H1 (cell line): Measurements from ENCODE around the gene PDE4B. TPM values are rescaled to one million over a fixed set of nuclear protein-coding genes. Genes with fewer than 3 reads are reported as not detected.

ENCODE experiments used
- CTCF ChIA-PET: fragments of 300-600 bp; sonication (Branson Sonifier 250); formaldehyde crosslinking; loops from one replicate; lab custom pipeline; 2021; ENCODE audit not compliant: partially characterized antibody; lab: Charles Lee
- POLR2A ChIA-PET: fragments of 300-600 bp; sonication (Branson Sonifier 250); formaldehyde crosslinking; loops from one replicate; lab custom pipeline; 2021; ENCODE audit warnings: inconsistent platforms; ENCODE audit not compliant: partially characterized antibody; lab: Charles Lee
- DNase-seq, 2 experiments: peaks; one replicate each; pipeline versions ENCODE4 v3.0.0 to v3.0.0-alpha.2; 2010 to 2022; ENCODE audit warnings: low spot score in 2 of 2, low read depth in 1 of 2, mixed read lengths in 1 of 2
- FAIRE-seq: peaks from 2 replicates; lab custom pipeline; 2011; peaks lifted over from hg19 to GRCh38; lab: Jason Lieb, UNC
- H2AFZ ChIP-seq: 2 replicates; pipeline ENCODE4 v1.8.1; 2012; ENCODE audit warnings: low read length, inconsistent platforms
- H2AK5ac ChIP-seq: 2 replicates; pipeline ENCODE4 v1.6.1; 2013; ENCODE audit warnings: low read depth, low read length
- H2BK120ac ChIP-seq: replicated peaks from 2 replicates; pipeline ENCODE3; 2013; ENCODE audit warnings: low read depth, low read length, inconsistent platforms
- H2BK12ac ChIP-seq: 2 replicates; pipeline ENCODE4 v1.6.1; 2013; ENCODE audit warnings: low read depth, low read length
- H2BK15ac ChIP-seq: 2 replicates; pipeline ENCODE4 v1.6.1; 2013; ENCODE audit warnings: low read length
- H2BK20ac ChIP-seq: 2 replicates; pipeline ENCODE4 v1.6.1; 2013; ENCODE audit warnings: low read length
- H2BK5ac ChIP-seq: 2 replicates; pipeline ENCODE4 v1.6.1; 2013; ENCODE audit warnings: low read depth, low read length
- H3K14ac ChIP-seq: 2 replicates; pipeline ENCODE4 v1.6.1; 2013; ENCODE audit warnings: inconsistent platforms; ENCODE audit not compliant: insufficient read length
- H3K18ac ChIP-seq: 2 replicates; pipeline ENCODE4 v1.6.1; 2013; ENCODE audit warnings: low read length; ENCODE audit errors: extremely low read depth
- H3K23ac ChIP-seq: 2 replicates; pipeline ENCODE4 v1.6.1; 2013; ENCODE audit warnings: inconsistent platforms; ENCODE audit not compliant: insufficient read length
- H3K23me2 ChIP-seq: 2 replicates; pipeline ENCODE4 v1.6.1; 2013; ENCODE audit warnings: low read depth, low read length
- H3K27ac ChIP-seq: 2 replicates; pipeline ENCODE4 v1.6.1; 2011; ENCODE audit warnings: low read depth, low read length, inconsistent platforms
- H3K27me3 ChIP-seq, 4 experiments: replicated peaks in 1 of 4; 1 replicate in 1 of 4; 2 replicates in 3 of 4; pipeline versions ENCODE4 v1.6.1 to v1.8.1; 2011 to 2013; ENCODE audit warnings: low read length in 3 of 4, mild to moderate bottlenecking in 3 of 4, inconsistent platforms in 2 of 4, mixed read lengths in 2 of 4, moderate library complexity in 1 of 4; ENCODE audit not compliant: control insufficient read depth in 3 of 4, insufficient read depth in 3 of 4; ENCODE audit errors: extremely low read depth in 1 of 4
- H3K36me3 ChIP-seq, 4 experiments: 2 replicates each; pipeline versions ENCODE4 v1.6.1 to v1.8.1; 2011 to 2013; ENCODE audit warnings: mild to moderate bottlenecking in 4 of 4, low read length in 3 of 4, moderate library complexity in 2 of 4, control low read depth in 1 of 4, inconsistent platforms in 1 of 4; ENCODE audit not compliant: insufficient read depth in 4 of 4, control insufficient read depth in 2 of 4
- H3K4ac ChIP-seq: replicated peaks from 2 replicates; pipeline ENCODE3; 2013; ENCODE audit warnings: low read length, low read depth, mixed read lengths, inconsistent platforms; ENCODE audit not compliant: insufficient read length
- H3K4me1 ChIP-seq, 4 experiments: replicated peaks in 1 of 4; 1 replicate in 1 of 4; 2 replicates in 3 of 4; pipeline versions ENCODE4 v1.6.1 to v1.8.1; 2011 to 2013; ENCODE audit warnings: low read length in 3 of 4, inconsistent platforms in 2 of 4, mixed read lengths in 1 of 4; ENCODE audit not compliant: insufficient read depth in 4 of 4, control insufficient read depth in 3 of 4
- H3K4me2 ChIP-seq, 2 experiments: 2 replicates each; pipeline versions ENCODE4 v1.6.1 to v1.8.1; 2011 to 2013; ENCODE audit warnings: low read depth in 2 of 2, low read length in 2 of 2, control low read depth in 1 of 2, inconsistent platforms in 1 of 2, mild to moderate bottlenecking in 1 of 2; ENCODE audit not compliant: insufficient read depth in 1 of 2
- H3K4me3 ChIP-seq, 4 experiments: fragments of 200-600, 300-600 bp in 1 of 4; sonication (generic), shearing (Covaris generic), sonication (Bioruptor Twin) in 1 of 4; 2 replicates each; pipeline versions ENCODE4 v1.5.1 to v1.8.1; 2011 to 2016; ENCODE audit warnings: low read length in 4 of 4, low read depth in 3 of 4, control low read depth in 2 of 4, inconsistent platforms in 2 of 4, mild to moderate bottlenecking in 2 of 4, mixed read lengths in 1 of 4, moderate library complexity in 1 of 4; ENCODE audit not compliant: insufficient read depth in 2 of 4; ENCODE audit errors: extremely low read depth in 1 of 4
- H3K56ac ChIP-seq: replicated peaks from 2 replicates; pipeline ENCODE3; 2013; ENCODE audit warnings: low read depth, mild to moderate bottlenecking, mixed read lengths, low read length, inconsistent platforms; ENCODE audit not compliant: insufficient read length
- H3K79me1 ChIP-seq: 2 replicates; pipeline ENCODE4 v1.6.1; 2013; ENCODE audit warnings: low read depth, low read length, control low read depth
- H3K79me2 ChIP-seq, 2 experiments: 2 replicates each; pipeline versions ENCODE4 v1.6.1 to v1.8.1; 2012 to 2013; ENCODE audit warnings: low read length in 2 of 2, mild to moderate bottlenecking in 2 of 2, inconsistent platforms in 1 of 2; ENCODE audit not compliant: insufficient read depth in 2 of 2, control insufficient read depth in 1 of 2
- H3K9ac ChIP-seq, 4 experiments: replicated peaks in 1 of 4; 1 replicate in 1 of 4; 2 replicates in 3 of 4; pipeline versions ENCODE4 v1.6.1 to v1.8.1; 2011 to 2013; ENCODE audit warnings: low read depth in 3 of 4, low read length in 3 of 4, control low read depth in 2 of 4, mild to moderate bottlenecking in 2 of 4, moderate library complexity in 2 of 4, inconsistent platforms in 1 of 4; ENCODE audit errors: extremely low read depth in 1 of 4
- H3K9me3 ChIP-seq, 2 experiments: 2 replicates each; pipeline versions ENCODE4 v1.6.1 to v1.8.1; 2012 to 2013; ENCODE audit warnings: mild to moderate bottlenecking in 2 of 2, moderate library complexity in 2 of 2, control low read depth in 1 of 2, inconsistent platforms in 1 of 2, low read depth in 1 of 2, low read length in 1 of 2, mixed read lengths in 1 of 2; ENCODE audit not compliant: insufficient read depth in 2 of 2
- H4K20me1 ChIP-seq, 2 experiments: replicated peaks in 1 of 2; 2 replicates each; pipeline versions ENCODE3 to v1.8.1; 2011 to 2013; ENCODE audit warnings: inconsistent platforms in 2 of 2, low read length in 2 of 2, mild to moderate bottlenecking in 1 of 2; ENCODE audit not compliant: insufficient read depth in 2 of 2, control insufficient read depth in 1 of 2
- H4K5ac ChIP-seq: 2 replicates; pipeline ENCODE4 v1.6.1; 2013; ENCODE audit warnings: low read length, low read depth, mixed read lengths, inconsistent platforms; ENCODE audit not compliant: insufficient read length
- H4K8ac ChIP-seq: 2 replicates; pipeline ENCODE4 v1.8.0; 2013; ENCODE audit warnings: mild to moderate bottlenecking, moderate library complexity, low read length, inconsistent platforms; ENCODE audit not compliant: insufficient read depth; ENCODE audit errors: extremely low read depth
- H4K91ac ChIP-seq: replicated peaks from 2 replicates; pipeline ENCODE3; 2013; ENCODE audit warnings: low read length, mixed read lengths, inconsistent platforms; ENCODE audit not compliant: insufficient read length
- SAP30 ChIP-seq: fragments of 300-600 bp; sonication (generic); IDR thresholded peaks from 2 replicates; pipeline ENCODE4 v1.7.1; 2012; ENCODE audit warnings: low read length, moderate library complexity, mild to moderate bottlenecking, inconsistent platforms; ENCODE audit not compliant: insufficient read depth, insufficient replicate concordance
- WGBS, 2 experiments: shearing (Covaris generic) in 1 of 2; methylation state at CpG; one replicate each; pipeline versions ENCODE4 v1.1.6 to v1.1.7; 2013 to 2015; ENCODE audit warnings: low lambda C conversion rate in 2 of 2, mixed read lengths in 2 of 2, inconsistent platforms in 1 of 2, low coverage in 1 of 2, missing lambda C conversion rate in 1 of 2; ENCODE audit not compliant: insufficient replicate concordance in 2 of 2, insufficient coverage in 1 of 2, insufficient read length in 1 of 2; ENCODE audit errors: extremely low coverage in 1 of 2, missing lambda C conversion rate in 1 of 2; 5-methylcytosine and 5-hydroxymethylcytosine counted together
- polyA plus RNA-seq, 7 experiments: library from polyadenylated mRNA; depleted of rRNA in 3 of 7; stranded (reverse) in 5 of 7; unstranded in 2 of 7; fragments of >200 nt in 5 of 7; fragments of 200-250 nt in 2 of 7; gene quantifications; 1 replicate in 5 of 7; 2 replicates in 1 of 7; 4 replicates in 1 of 7; pipeline versions ENCODE4 v1.2.1 to v1.2.3, GENCODE V29; 2011 to 2013; ENCODE audit warnings: missing spikeins in 2 of 7, mixed read lengths in 2 of 7
- total RNA-seq: library from RNA; stranded (reverse); fragmentation: NEBNext Ultra II Directional; extraction: Animal tissue kit (Norgen Biotek cat#: 25700); gene quantifications from 2 replicates; pipeline ENCODE4 v1.2.1, GENCODE V29; 2021
- TF ChIP-seq, protein P1 (sequence below), 3 experiments: IDR thresholded peaks; 1 replicate in 2 of 3; 2 replicates in 1 of 3; pipeline versions ENCODE4 v1.5.1 to v1.6.1; 2011; ENCODE audit warnings: low read length in 3 of 3, mild to moderate bottlenecking in 3 of 3, inconsistent platforms in 2 of 3, low read depth in 1 of 3, moderate library complexity in 1 of 3; ENCODE audit not compliant: insufficient read depth in 1 of 3; ENCODE audit errors: control extremely low read depth in 1 of 3

PDE4B gene
- total and polyA plus RNA-seq, 2 of the 8 experiments (the other 6 are each of a cell fraction or from before 2014, with no cell fraction given) = 5.0 to 15.1 TPM

DNA sequence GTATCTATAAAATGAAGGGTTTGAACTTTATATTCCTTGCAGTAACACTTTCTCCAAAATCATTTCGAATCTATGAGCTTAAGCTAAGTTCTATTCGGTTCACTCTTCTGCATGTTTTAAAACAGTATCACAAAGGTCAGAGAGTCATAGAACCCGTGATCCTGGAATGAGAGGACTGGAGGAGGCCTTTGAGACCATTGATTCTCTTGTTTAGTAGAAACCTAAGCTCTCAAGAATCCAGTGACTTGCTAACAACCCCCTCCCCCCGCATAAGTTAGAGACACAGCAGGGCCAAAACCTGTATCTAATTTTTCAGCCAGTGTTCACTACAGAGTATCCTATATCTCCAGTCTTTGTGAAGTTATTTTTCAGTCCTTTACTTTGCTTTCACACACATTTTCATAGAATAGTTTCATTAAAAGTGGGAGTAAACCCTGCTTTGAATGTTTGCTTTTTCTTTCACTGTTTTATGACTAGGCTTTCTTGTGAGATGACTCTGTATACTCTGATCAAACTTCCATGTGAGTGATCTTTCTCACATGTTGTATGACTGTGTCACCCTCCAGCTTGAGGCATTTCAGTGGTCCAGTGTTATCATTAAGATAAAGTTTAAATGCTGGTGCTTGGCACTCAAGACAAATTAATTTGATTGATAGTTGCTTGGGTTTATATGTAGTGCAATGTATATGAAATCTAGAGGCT is 465.9 kb downstream of the PDE4B start:
- Histone ChIP-seq H4K5ac (no peak overlapping the region), H3K36me3 (no peaks in the 10 kb centered on the region), H3K4me1 (no peaks in the 10 kb centered on the region; a peak in 1 of 7 replicates), H2AFZ (no peak overlapping the region), H3K4me3 (no peak overlapping the region), H2BK12ac (no peak overlapping the region), H2BK120ac (no peak overlapping the region), H4K8ac (no peak overlapping the region)
- POLR2A ChIA-PET = no interaction called here
- no peak for FAIRE-seq
- 77% methylated on average over 4 of the region's 4 CpGs; no CpG with 5 or more reads in 1 of the 2 experiments for WGBS, 2 experiments
- CTCF ChIA-PET = interaction anchor here (0.6 to 18.4 kb wide), 6 partner anchors 10 to 267 kb away, joined by 3 to 273 read pairs (median 8); no protein-coding TSS in a partner anchor
- no peak for TF ChIP-seq SAP30
- TF ChIP-seq, protein P1, sequence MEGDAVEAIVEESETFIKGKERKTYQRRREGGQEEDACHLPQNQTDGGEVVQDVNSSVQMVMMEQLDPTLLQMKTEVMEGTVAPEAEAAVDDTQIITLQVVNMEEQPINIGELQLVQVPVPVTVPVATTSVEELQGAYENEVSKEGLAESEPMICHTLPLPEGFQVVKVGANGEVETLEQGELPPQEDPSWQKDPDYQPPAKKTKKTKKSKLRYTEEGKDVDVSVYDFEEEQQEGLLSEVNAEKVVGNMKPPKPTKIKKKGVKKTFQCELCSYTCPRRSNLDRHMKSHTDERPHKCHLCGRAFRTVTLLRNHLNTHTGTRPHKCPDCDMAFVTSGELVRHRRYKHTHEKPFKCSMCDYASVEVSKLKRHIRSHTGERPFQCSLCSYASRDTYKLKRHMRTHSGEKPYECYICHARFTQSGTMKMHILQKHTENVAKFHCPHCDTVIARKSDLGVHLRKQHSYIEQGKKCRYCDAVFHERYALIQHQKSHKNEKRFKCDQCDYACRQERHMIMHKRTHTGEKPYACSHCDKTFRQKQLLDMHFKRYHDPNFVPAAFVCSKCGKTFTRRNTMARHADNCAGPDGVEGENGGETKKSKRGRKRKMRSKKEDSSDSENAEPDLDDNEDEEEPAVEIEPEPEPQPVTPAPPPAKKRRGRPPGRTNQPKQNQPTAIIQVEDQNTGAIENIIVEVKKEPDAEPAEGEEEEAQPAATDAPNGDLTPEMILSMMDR (IDR thresholded peaks at IDR 0.05; ENCODE audit: control extremely low read depth in 1 of 3, insufficient read depth in 1 of 3, low read depth in 1 of 3, low read length in 3 of 3) = no peak
- TF ChIP-seq, all 59 proteins: peak for 0
- H3K79me2 ChIP-seq = no peaks in the 10 kb centered on the region
- H3K23ac ChIP-seq = no peak overlapping the region
- H3K9me3 ChIP-seq = no peaks in the 10 kb centered on the region
- no peak overlapping the region for H3K14ac ChIP-seq
- H4K20me1 ChIP-seq = no peaks in the 10 kb centered on the region
- no peaks in the 10 kb centered on the region for H3K23me2 ChIP-seq
- H2BK5ac ChIP-seq = no peak overlapping the region
- no peak for DNase-seq
- no peak overlapping the region for H2BK20ac ChIP-seq
- no peak overlapping the region for H4K91ac ChIP-seq
- no peak overlapping the region for H3K4ac ChIP-seq
- no peak overlapping the region for H3K56ac ChIP-seq
- H2BK15ac ChIP-seq = no peak overlapping the region
- no peak overlapping the region for H3K9ac ChIP-seq
- H3K27me3 ChIP-seq = no peaks in the 10 kb centered on the region
- H3K27ac ChIP-seq = no peak overlapping the region
- H3K79me1 ChIP-seq = no peaks in the 10 kb centered on the region
- no peak overlapping the region for H2AK5ac ChIP-seq
- no peak overlapping the region for H3K4me2 ChIP-seq
- H3K18ac ChIP-seq = no peak overlapping the region
